ENCODE results near the gene EPG5.
"Not testable (repeated sequence)": the region's sequence is repeated elsewhere in the genome, so short reads cannot be mapped to it uniquely, and the experiment has no call there.

Gene EPG5

GRCh38 chr18:45967007-45967706 lies at the start of gene EPG5:
Gene EPG5, minus strand, starts transcription at chr18:45967329. Its CDS starts 90 bp downstream, at chr18:45967239.
- peak; percentile 89 to 91 for DNase-seq

- DNase-seq = no peak
These were observed 46.5 kb upstream of the EPG5 start for GRCh38 chr18:46013484-46014189.

DNA sequence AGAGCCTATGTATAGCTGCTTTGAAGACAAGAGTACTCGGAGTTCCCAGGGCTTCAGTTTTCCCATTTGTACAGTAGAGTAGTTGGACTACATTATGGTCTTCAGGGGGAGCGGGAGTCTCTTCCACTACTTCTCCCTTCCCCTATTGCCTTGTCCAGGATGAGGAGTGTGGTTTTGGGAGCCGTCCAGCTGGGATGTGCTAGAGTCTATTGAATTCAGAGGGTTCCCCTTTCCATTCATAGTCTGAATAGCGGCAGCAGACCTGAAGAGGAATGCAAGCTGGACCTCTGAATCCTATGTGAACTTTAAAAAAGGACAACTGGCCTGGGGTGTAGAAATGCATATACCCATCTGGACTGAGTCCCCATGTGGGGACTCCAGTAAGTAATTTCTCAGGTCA lies 43.5 kb upstream of the EPG5 start:
- DNase-seq = no peak

- DNase-seq = no peak
These were observed 42.9 kb upstream of the EPG5 start for GRCh38 chr18:46010050-46010449.

DNA sequence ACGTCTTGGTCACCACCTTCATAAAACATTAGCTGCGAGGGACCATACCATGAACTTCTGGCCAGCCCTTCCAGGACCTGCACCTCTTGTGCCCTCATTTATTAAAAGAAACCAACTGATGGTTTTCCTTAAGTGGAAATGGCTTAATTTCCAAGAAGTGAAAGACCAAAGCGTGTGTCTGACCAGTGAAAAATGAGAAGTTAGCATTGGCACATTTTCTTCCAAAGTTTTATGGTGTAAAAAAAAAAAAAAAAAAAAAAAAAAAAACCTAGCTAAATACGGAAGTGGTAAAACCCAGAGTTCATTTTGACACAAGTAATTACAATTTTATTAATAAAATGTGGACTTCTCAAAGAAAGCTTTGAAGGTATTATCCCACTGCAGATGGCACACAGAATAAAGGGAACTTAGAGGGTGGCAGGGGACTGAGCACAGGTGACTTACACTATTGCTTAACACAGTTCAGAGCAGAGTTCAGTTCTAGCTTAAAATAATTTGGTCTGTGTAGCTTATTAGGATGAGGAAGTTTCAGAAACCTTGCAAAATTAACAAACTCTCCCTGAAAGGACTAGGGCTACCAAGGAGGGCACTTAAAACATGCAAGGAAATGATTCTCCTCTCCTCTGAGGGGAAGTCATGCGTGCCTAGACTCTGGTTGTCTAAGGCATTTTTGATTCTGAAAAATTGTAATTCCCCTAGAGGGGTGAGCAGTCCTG lies 42.2 kb upstream of the EPG5 start:
- no peak for DNase-seq

GRCh38 chr18:46008531-46008930 lies 41.4 kb upstream of the EPG5 start:
- DNase-seq = no peak

GRCh38 chr18:46007165-46007564 lies 40.0 kb upstream of the EPG5 start:
- no peak for DNase-seq

DNA sequence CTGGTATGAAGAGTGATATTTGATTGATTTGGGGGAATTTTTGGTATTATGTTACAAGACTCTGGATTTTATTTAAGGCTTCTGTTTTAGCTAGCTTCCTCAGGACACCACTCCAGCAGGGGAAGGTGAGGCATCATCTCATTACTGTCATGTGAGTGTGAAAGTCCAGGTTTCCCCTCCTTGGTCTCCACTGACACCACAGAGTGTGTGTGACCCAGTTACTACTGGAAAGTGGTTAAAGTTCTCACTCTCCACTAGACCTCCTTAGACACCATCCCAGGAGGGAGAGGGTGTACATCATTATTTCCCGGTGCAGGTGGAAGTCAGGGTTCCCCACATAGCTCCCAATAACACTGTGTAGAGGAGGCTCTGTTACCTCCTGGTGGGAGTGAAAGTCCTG lies 35.8 kb upstream of the EPG5 start:
- DNase-seq = no peak

GRCh38 chr18:46001892-46002291 lies 34.8 kb upstream of the EPG5 start:
- DNase-seq = no peak

- DNase-seq = no peak
These were observed 33.9 kb upstream of the EPG5 start for GRCh38 chr18:46001074-46001473.

DNA sequence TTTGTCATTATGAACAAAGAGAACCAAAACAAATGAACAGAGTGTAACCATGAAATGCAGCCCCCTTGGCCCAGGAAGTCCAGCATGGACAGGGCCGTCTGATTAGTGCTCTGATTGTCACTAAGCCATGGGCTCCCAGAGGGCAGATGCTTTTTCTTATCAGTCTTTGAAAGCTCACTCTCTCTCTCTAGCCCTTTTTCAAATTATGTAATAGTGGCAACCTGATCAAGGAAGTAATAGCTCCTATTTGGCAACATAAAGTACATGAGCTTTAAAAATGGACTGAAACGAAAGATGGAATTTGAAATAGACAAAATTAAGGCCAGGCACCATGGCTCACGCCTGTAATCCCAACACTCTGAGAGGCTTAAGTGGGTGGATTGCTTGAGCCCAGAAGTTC lies 32.4 kb upstream of the EPG5 start:
- no peak for DNase-seq

- no peak for DNase-seq
These were observed 31.1 kb upstream of the EPG5 start for GRCh38 chr18:45998244-45998643.

DNA sequence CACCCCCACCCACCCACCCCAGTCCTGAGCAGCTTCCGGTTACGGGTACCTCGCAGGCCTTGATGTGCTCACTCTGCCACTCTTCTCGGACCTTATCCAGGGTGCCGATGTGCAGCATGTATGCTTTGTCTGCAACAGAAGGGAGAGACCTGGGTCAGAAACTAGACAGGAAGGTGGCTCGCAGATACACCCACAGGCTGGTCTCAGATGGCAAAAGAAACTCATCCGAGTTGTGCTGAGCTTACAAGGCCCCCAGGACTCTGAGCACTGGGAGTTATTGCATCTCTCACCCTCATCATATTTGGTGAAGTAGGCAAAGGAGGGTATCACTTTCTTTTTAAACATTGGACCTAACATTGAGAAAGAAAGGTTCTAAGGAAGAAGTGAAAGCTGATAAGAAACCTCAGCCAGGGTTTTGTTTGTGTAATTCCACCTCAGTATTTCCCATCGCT lies 30.6 kb upstream of the EPG5 start:
- no peak for DNase-seq

DNA sequence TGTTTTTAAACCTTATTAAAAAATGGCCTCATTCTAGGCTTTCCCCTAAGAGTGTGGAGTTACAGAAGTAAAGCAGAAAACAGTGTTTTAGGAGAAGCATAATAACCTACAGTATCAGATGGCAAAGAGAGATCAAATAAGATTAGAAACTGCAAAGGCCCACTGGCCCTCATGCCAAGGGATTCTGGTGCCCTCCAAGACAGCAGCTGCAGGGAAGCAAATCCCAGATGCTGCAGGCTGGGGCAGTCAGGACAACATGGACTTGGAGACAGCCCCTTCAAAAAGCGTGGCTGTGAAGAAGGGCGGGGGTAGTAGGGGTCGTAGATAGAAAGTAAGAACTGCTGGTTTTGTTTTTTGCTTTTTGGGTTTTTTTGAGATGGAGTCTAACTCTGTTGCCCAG lies 28.3 kb upstream of the EPG5 start:
- DNase-seq = peak in 1 of 2 experiments; percentile 20

DNA sequence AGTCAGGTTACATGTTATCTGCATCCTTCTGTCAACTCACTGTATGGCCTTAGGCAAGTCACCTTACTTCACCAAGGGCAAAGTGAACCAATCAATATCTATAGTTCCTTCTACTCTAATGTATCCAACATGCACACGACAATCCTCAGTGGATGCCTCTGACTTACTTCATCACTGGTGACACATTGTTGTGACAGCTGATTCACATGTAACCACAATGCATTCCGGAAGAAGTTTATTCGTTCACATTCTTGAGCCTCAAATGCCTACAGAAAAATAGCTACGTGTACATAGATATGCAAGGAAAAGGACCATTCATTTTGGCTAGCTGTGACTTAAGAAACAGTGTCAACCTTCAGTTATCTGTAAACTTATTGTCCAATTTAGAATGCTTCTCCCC lies 26.3 kb upstream of the EPG5 start:
- DNase-seq = no peak

DNA sequence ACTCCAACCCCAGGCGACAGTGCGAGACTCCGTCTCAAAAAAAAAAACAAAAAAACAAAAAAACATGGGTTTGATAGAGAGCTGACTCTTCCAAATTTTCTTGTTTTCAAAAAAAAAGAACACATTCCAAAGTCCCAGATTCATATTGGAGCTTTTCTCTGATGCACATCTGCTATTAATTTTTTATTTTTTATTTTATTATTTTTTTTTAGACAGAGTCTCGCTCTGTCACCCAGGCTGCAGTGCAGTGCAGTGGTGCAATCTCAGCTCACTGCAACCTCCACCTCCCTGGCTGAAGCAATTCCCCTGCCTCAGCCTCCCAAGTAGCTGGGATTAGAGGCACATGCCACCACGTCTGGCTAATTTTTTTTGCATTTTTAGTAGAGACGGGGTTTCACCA lies 25.4 kb upstream of the EPG5 start:
- not testable (repeated sequence) for DNase-seq

DNA sequence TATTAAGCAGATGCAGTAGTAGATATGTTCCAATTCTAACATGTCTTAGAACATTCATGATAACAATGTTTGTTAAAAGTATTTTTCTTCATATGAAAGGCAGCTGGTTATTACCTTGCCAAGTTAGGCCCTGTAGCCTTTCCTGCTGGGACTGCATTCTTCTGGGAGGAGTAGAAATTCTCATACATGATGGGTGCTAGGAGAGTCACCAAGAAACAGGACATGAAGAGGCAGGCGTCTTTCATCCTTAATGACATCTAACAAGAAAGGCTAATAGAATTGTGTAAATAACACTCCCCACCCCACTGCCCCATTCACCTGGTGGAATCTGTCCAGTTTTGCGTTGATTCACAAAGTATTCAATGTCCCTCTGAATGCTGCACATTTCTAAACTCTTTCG lies 24.7 kb upstream of the EPG5 start:
- DNase-seq = no peak

GRCh38 chr18:45984546-45985235 lies 17.6 kb upstream of the EPG5 start:
- DNase-seq = no peak

DNA sequence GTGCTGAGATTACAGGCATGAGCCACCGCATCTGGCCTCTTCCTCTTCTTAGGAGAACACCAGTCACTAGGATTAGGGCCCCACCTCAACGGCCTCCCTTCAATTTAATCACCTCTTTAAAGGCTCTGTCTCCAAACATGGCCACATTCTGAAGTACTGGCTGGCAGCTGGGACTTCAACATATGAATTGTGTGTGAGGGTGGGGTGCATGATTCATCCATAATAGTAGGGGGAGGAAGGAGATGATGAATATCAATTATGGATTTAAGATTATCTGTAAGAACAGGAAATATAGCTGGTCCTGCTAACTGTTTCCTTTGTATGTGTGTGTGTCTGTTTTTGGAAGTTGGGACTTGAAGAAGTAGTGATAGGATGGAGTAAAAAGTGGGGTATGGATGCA lies 14.7 kb upstream of the EPG5 start:
- DNase-seq = peak in 1 of 2 experiments; percentile 63

DNA sequence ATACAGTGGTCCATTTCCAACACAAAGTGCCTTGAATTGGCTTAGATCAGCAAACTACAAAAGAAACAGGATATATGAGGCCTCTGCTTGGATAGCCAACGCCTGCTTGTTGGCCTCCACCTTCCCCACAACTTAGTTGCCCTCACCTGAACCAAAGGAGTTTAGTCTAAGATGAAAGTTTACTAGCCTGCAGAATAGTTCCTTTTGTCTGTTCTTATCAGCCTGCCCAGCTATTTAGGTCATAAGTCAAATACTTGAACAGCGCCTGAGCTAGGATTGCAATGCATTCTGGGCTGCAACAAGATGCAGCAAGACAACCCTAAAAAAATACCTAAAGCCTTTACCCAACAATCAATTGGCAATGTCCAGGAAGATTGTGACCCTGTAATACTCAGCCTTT lies 13.1 kb upstream of the EPG5 start:
- no peak for DNase-seq

- no peak for DNase-seq
These were observed 11.0 kb upstream of the EPG5 start for GRCh38 chr18:45978084-45978483.

DNA sequence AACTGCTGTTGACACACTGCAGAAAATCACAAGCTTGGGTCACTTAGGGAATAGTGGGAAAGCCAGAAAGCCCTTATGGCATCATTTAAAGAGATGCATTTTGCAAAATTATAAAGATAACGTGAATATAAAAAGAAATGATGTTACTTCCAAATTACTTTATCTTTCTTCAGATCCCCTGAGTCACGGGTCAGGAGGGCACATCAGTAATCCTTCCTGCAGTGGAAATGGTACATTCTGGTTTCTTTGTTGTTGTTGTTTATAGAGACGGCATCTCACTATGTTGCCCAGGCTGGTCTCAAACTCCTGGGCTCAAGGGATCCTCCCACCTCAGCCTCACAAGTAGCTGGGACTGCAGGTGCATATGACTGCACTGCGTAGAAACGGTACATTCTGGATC lies 9.8 kb upstream of the EPG5 start:
- DNase-seq = no peak

DNA sequence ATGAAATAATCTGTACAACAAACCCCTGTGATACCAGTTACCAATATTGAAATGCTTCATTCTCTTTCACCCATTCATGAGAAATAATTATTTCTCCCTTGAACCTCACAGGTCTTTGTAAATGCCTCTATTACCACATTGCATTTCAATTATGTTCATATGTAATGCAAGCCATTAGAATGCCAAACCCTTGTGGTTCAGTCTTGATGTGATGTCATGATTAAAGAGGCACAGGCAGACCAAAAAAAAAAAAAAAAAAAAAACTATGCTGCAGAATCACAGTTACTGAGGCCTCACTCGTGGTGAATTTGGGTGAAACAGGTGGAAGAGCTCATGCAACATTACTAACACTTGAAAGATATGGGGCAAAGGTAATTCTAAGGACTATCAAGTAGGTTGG lies 9.4 kb upstream of the EPG5 start:
- DNase-seq = no peak

Data from NCI-H524 (cell line).